ENCODE results near the gene PPFIA1.

- TF ChIP-seq CTCF (conservative IDR thresholded peaks at IDR 0.05) (no peak), EZH2 (IDR thresholded peaks at IDR 0.05; ENCODE audit: low read depth) (no peak)
Measured at GRCh38 chr11:70240337-70240736, 30.2 kb upstream of the PPFIA1 start.
